Measurements from ENCODE around the gene GPX2.

- no peak for TF ChIP-seq CTCF (IDR thresholded peaks at IDR 0.05)
- no peak for TF ChIP-seq POLR2A (IDR thresholded peaks at IDR 0.05)
Observed at GRCh38 chr14:64915797-64916196, 26.7 kb downstream of the GPX2 start.
